Measurements from ENCODE around the gene CHST8.
A peak's percentile ranks its signal among the peaks of the same experiment; 100 is the strongest.

CHST8 gene

GRCh38 chr19:33809960-33810359, 188.2 kb downstream of the CHST8 start:
- peaks cover 8 to 70% (median 38%) of the 10 kb centered on the region in 10 experiments; a peak in 18 of 20 replicates for H3K4me1 ChIP-seq
- no peak overlapping the region for H3K4me3 ChIP-seq
- TF ChIP-seq Cebpa-rat (IDR thresholded peaks at IDR 0.05), result no peak
- H4K20me1 ChIP-seq, result peaks cover 0 to 80% (median 38%) of the 10 kb centered on the region in 11 experiments; a peak in 20 of 22 replicates
- peaks cover 64 to 100% (median 95%) of the 10 kb centered on the region in 11 experiments for H3K36me3 ChIP-seq
- H3K9me3 ChIP-seq (replicated peaks in 1 of 11), result no peaks in the 10 kb centered on the region
- H3K27ac ChIP-seq, result peak overlapping the region in 1 of 11 experiments; percentile 28; a peak in 2 of 22 replicates
- H3K9ac ChIP-seq, result peak overlapping the region in 2 of 11 experiments; percentile 12 to 25; a peak in 2 of 22 replicates
- H3K27me3 ChIP-seq, result no peaks in the 10 kb centered on the region
- peak overlapping the region in 3 of 11 experiments; percentile 20 to 39 (median 32); a peak in 3 of 22 replicates for H3K4me2 ChIP-seq

DNA sequence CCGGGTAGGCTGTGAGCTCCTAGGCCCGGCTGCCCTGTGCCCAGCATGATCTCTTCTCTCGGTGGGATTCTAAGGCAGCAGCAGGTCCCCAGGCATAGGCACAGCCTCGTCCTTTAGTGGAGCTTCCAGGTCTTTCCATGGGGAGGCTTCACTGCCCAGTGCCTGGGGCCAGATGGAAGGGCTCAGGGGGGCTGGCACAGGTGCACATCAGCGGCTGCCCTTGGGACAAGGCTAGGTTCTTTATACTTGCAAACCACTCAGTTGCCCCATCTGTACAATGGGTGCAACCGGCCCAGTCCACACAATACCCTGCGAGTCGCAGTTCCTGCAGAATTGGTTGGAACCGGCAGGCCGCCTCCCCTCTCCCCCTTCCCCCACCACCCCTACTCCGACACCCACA, 189.1 kb downstream of the CHST8 start:
- Histone ChIP-seq H3K36me3 (peaks cover 56 to 94% (median 86%) of the 10 kb centered on the region in 11 experiments), H3K4me2 (no peak overlapping the region), H3K4me1 (peaks cover 17 to 70% (median 44%) of the 10 kb centered on the region in 10 experiments), H3K9ac (no peak overlapping the region), H3K9me3 (replicated peaks in 1 of 11) (no peaks in the 10 kb centered on the region), H4K20me1 (peaks cover 0 to 71% (median 30%) of the 10 kb centered on the region in 11 experiments; a peak in 20 of 22 replicates), H3K4me3 (no peak overlapping the region), H3K27ac (no peak overlapping the region), H3K27me3 (no peaks in the 10 kb centered on the region)
- TF ChIP-seq Cebpa-rat (IDR thresholded peaks at IDR 0.05), result no peak

- Histone ChIP-seq H3K36me3 (peaks cover 52 to 90% (median 82%) of the 10 kb centered on the region in 11 experiments), H4K20me1 (peaks cover 0 to 67% (median 25%) of the 10 kb centered on the region in 11 experiments; a peak in 19 of 22 replicates), H3K9me3 (replicated peaks in 1 of 11) (no peaks in the 10 kb centered on the region), H3K4me3 (no peak overlapping the region), H3K27ac (no peak overlapping the region), H3K4me1 (peaks cover 21 to 70% (median 48%) of the 10 kb centered on the region in 10 experiments), H3K9ac (no peak overlapping the region), H3K4me2 (no peak overlapping the region), H3K27me3 (no peaks in the 10 kb centered on the region)
- TF ChIP-seq Cebpa-rat (IDR thresholded peaks at IDR 0.05), result no peak
Measured at GRCh38 chr19:33811246-33811645, 189.5 kb downstream of the CHST8 start.

- H3K36me3 ChIP-seq, result peaks cover 46 to 84% (median 76%) of the 10 kb centered on the region in 11 experiments
- no peaks in the 10 kb centered on the region for H3K9me3 ChIP-seq (replicated peaks in 1 of 11)
- TF ChIP-seq Cebpa-rat (IDR thresholded peaks at IDR 0.05), result no peak
- no peaks in the 10 kb centered on the region for H3K27me3 ChIP-seq
- H3K4me1 ChIP-seq, result peaks cover 27 to 70% (median 49%) of the 10 kb centered on the region in 10 experiments
- no peak overlapping the region for H3K27ac ChIP-seq
- H3K4me2 ChIP-seq, result 0 out of 22 replicates have a peak overlapping the region, but pooled peaks of 1 of the 11 experiments have one; percentile 17
- H4K20me1 ChIP-seq, result peaks cover 0 to 61% (median 22%) of the 10 kb centered on the region in 11 experiments; a peak in 16 of 22 replicates
- no peak overlapping the region for H3K4me3 ChIP-seq
- no peak overlapping the region; a peak in 1 of 22 replicates for H3K9ac ChIP-seq
Measured at GRCh38 chr19:33811736-33812387, 190.1 kb downstream of the CHST8 start.

DNA sequence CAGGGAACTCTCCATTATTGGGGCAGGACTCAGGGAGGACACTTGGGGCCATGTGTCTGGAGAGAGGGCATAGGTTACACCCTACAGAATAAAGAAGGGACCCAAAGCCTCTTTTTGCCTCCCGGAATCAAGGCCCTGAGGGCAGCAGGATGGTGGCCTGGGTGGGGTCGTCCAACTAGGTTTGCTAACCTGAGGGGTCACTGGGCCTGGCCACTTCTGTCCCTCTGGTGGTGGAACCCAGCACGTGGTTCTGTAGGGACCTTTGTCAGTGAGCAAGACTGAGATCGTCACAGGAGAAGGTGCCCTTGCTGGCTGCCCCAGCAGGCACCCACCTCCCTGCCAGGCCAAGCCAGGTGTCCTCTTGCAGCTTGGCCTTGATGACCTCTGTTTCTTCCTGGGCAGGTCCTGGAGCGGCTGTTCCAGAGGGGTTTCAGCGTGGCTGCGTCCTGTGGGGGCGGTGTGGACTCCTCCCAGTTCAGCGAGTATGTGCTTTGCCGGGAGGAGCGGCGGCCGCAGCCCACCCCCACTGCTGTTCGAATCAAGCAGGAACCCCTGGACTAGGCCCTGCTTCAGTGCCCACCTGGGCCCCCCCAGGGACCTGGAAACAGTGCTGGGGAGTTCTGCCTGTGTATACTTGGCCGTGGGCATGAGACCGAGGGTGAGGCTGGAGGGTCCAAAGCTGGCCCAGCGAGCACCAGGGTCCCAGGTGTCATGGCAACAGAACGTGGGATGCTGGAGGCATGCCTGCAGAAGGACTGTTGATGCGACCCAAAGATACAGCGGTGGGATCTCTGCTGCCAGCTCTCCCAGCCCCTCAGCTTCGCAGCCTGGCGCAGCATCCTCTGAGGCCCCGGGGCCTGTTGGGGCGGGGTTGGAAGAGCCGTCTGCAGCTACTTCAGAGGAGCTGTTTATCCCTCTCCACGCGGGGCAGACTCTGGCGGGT, 190.9 kb downstream of the CHST8 start:
- Histone ChIP-seq H3K9me3 (replicated peaks in 1 of 11) (no peaks in the 10 kb centered on the region), H3K4me1 (peaks cover 32 to 70% (median 52%) of the 10 kb centered on the region in 10 experiments), H3K36me3 (peaks cover 38 to 76% (median 68%) of the 10 kb centered on the region in 11 experiments), H3K27ac (peak overlapping the region in 1 of 11 experiments; percentile 6; a peak in 1 of 22 replicates), H3K27me3 (no peaks in the 10 kb centered on the region), H3K9ac (no peak overlapping the region; a peak in 1 of 22 replicates), H3K4me3 (no peak overlapping the region), H4K20me1 (peaks cover 0 to 55% (median 22%) of the 10 kb centered on the region in 11 experiments; a peak in 15 of 22 replicates), H3K4me2 (no peak overlapping the region)
- no peak for TF ChIP-seq Cebpa-rat (IDR thresholded peaks at IDR 0.05)

DNA sequence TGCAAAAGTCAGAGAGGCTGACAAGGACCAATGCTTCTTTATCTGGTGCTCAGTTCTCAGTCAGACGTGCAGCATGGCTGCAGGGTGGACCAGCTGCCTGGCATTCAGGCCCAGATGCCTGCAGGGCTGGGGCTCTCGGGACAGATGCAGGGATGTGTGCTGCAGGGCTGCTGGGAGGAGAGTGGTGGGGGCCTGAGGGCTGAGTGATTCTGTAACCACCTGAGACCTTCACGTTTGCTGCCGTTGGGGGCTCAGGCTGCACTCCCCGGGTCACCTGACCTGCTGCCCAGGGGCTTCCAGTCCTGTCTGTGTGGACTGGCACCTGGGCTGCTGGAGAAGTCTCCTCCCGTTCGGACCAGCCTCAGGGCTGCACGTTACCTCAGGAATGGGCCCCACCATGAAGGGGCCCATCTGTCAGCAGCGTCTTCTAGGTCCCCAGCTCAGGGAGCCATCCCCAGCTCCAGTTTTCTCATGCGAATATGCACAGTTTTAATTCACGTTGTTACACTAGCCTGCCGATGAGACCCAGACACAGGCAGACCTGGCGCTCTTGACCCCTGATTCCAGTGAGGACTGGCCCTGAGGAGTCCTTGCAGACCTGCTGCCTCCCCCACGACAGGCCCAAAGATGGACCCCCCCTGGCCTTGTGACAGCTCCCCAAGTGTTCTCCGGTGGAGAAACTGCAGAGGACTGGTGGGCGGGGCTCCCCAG, 191.8 kb downstream of the CHST8 start:
- Histone ChIP-seq H3K4me2 (no peak overlapping the region), H3K9ac (no peak overlapping the region; a peak in 1 of 22 replicates), H3K36me3 (peaks cover 31 to 67% (median 59%) of the 10 kb centered on the region in 11 experiments), H4K20me1 (peaks cover 0 to 47% (median 18%) of the 10 kb centered on the region in 11 experiments; a peak in 14 of 22 replicates), H3K4me1 (peaks cover 36 to 71% (median 55%) of the 10 kb centered on the region in 10 experiments), H3K27ac (peak overlapping the region in 1 of 11 experiments; percentile 36; a peak in 2 of 22 replicates), H3K27me3 (no peaks in the 10 kb centered on the region), H3K9me3 (replicated peaks in 1 of 11) (no peaks in the 10 kb centered on the region), H3K4me3 (no peak overlapping the region)
- TF ChIP-seq Cebpa-rat (IDR thresholded peaks at IDR 0.05), result no peak

DNA sequence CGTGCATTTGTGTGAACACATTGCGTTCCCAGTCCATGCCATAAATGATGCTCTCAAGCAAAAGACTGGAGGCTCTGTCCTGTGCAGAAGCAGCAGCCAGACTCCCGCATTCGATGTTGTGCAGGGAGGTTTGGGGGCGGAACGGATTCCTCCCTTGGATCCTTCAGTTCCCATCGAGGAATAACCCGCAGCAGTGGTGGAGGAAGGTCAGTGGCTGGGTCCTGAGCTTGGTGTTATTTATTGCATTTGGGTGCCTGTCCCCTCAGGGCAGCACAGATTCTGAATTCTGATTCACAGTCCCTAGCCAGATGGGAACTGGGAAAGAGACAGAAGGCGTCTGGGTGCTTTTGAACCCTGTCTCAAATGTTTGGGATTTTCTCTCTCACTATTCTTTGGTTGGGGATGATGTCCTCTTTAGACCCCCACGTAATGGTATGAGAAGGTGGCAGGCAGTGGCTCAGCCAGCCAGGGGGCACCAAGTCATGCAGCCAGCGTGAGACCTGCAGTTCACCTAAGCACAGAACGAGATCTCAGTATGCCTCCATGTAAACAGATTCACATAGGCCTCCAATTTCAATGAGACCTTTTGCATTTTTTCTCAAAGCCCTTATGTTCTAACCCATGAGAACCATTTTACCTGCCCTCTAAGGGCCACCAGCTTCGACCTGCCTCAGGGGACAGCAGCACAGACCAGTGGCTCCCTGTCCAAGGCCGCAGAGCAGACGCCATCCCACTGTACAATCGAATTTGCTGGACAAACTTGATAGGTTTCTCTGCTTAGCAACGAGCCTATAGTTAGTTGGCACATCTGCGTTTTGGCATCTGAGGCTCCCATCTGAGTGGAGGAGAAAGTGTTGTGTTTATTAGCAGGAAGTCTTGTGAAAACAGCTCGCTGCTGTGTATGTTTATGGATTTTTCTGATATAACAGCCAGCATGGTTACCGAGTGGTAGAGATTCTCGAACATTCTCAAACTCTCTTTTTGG, 192.7 kb downstream of the CHST8 start:
- H3K27ac ChIP-seq, result peak overlapping the region in 9 of 11 experiments; percentile 24 to 99 (median 94); a peak in 14 of 22 replicates
- no peaks in the 10 kb centered on the region for H3K27me3 ChIP-seq
- peak overlapping the region in 7 of 11 experiments; percentile 6 to 92 (median 38); a peak in 7 of 22 replicates for H3K4me2 ChIP-seq
- peak overlapping the region in 3 of 11 experiments; percentile 18 to 27 (median 21); a peak in 4 of 22 replicates for H3K9ac ChIP-seq
- H4K20me1 ChIP-seq, result peaks cover 0 to 40% (median 13%) of the 10 kb centered on the region in 11 experiments; a peak in 14 of 22 replicates
- peaks cover 31 to 57% (median 53%) of the 10 kb centered on the region in 11 experiments for H3K36me3 ChIP-seq
- no peaks in the 10 kb centered on the region for H3K9me3 ChIP-seq (replicated peaks in 1 of 11)
- TF ChIP-seq Cebpa-rat (IDR thresholded peaks at IDR 0.05), result no peak
- peaks cover 45 to 76% (median 61%) of the 10 kb centered on the region in 10 experiments for H3K4me1 ChIP-seq
- no peak overlapping the region for H3K4me3 ChIP-seq

Measured in BLaER1 treated with 17β-estradiol and CSF1 and Interleukin-3, amounts not matched to agents 10 nM and 100 nM (cell line).